ENCODE data around the gene ANGPTL5.

Gene ANGPTL5

DNA sequence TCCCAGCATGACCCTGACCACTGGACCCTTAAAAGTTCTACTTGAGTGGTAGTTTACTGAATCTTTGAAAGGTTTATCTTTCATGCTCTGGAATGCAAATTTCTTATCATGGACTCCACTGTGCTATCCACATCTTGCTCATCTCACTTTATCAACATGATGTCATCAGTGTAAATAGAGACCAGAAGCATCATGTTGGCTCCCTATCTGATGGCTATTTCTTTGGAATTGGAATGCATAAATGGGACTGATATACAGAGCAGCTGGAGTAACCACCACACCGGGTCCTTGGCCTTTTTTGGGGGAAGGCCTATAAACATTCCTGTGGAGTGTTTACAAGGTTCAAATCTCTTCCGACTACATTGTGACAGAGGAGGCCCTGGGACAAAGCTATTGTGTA lies 75.6 kb downstream of the ANGPTL5 start:
- no peak overlapping the region for H3K4me2 ChIP-seq (ENCODE audit: low read length)
- H3K9me3 ChIP-seq (ENCODE audit: control insufficient read depth, low read length): no peaks in the 10 kb centered on the region
- H3K9ac ChIP-seq: no peak overlapping the region
- H2AFZ ChIP-seq: no peak overlapping the region
- TF ChIP-seq, protein P1, sequence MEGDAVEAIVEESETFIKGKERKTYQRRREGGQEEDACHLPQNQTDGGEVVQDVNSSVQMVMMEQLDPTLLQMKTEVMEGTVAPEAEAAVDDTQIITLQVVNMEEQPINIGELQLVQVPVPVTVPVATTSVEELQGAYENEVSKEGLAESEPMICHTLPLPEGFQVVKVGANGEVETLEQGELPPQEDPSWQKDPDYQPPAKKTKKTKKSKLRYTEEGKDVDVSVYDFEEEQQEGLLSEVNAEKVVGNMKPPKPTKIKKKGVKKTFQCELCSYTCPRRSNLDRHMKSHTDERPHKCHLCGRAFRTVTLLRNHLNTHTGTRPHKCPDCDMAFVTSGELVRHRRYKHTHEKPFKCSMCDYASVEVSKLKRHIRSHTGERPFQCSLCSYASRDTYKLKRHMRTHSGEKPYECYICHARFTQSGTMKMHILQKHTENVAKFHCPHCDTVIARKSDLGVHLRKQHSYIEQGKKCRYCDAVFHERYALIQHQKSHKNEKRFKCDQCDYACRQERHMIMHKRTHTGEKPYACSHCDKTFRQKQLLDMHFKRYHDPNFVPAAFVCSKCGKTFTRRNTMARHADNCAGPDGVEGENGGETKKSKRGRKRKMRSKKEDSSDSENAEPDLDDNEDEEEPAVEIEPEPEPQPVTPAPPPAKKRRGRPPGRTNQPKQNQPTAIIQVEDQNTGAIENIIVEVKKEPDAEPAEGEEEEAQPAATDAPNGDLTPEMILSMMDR (IDR thresholded peaks at IDR 0.05): no peak
- no peak overlapping the region for H3K4me3 ChIP-seq (ENCODE audit: low read depth, low read length)
- H3K79me2 ChIP-seq: no peaks in the 10 kb centered on the region
- no peaks in the 10 kb centered on the region for H3K36me3 ChIP-seq (ENCODE audit: control insufficient read depth, insufficient read depth, low read length)
- no peaks in the 10 kb centered on the region for H3K4me1 ChIP-seq
- H3K27me3 ChIP-seq (ENCODE audit: control insufficient read depth, insufficient read depth, low read length): no peaks in the 10 kb centered on the region
- H3K27ac ChIP-seq: no peak overlapping the region

All from parathyroid adenoma (tissue), 2 donors.